HG02884 (cell line): ENCODE data around the gene RFX1.
A peak's percentile ranks its signal among the peaks of the same experiment; 100 is the strongest.

Experiments used
- ATAC-seq: cut with Tn5 transposase; IDR thresholded peaks from one replicate; pipeline ENCODE4 v1.9.1; 2021; ENCODE audit warnings: mild to moderate bottlenecking, moderate library complexity; ENCODE audit not compliant: unreplicated experiment

The RFX1 gene

GRCh38 chr19:13961826-13962698 is 44.1 kb downstream of the RFX1 start:
- ATAC-seq, result no peak

DNA sequence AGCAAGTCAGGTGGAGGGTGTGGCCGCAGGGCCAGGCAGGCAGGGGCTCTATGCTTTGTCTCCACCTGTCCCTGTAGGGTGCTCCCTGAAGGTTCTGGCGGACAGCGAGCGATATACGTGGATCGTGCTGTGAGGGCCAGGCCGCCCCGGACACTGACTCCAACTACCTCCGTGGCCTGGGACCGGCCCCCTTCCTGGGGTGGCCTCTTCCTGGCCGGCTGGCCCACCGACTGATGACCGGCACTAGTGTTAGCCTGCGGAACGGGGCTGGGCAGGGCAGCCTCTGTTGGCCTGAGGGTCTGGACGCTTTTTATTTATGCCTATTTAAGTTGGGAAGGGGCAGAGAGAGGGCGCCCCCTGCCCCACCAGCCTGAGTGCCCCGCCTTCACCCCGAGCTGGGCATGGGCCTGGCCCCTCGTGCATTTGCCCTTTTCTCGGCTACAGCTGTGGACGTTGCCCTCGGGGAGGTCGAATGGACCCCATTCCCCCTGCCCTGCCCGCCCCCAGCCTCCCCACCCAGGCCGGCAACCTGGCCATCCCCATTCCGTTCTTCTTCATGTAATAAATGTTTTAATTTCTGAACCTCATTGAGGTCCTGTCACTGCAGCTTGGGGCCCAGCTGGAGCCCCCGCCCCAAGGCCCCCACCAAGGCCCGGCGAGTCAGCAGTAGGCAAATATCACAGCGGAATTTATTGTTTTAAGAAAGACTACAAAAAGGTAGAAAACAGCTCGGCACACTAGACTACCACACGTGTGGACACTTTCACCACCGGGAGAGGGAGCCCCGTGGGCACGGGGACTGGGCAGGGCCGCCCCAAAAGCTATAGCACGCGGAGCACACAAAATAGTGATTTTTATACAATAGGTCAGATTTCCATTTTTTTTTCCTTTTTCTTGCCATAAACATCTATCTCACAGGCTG is 45.0 kb downstream of the RFX1 start:
- ATAC-seq, result no peak

DNA sequence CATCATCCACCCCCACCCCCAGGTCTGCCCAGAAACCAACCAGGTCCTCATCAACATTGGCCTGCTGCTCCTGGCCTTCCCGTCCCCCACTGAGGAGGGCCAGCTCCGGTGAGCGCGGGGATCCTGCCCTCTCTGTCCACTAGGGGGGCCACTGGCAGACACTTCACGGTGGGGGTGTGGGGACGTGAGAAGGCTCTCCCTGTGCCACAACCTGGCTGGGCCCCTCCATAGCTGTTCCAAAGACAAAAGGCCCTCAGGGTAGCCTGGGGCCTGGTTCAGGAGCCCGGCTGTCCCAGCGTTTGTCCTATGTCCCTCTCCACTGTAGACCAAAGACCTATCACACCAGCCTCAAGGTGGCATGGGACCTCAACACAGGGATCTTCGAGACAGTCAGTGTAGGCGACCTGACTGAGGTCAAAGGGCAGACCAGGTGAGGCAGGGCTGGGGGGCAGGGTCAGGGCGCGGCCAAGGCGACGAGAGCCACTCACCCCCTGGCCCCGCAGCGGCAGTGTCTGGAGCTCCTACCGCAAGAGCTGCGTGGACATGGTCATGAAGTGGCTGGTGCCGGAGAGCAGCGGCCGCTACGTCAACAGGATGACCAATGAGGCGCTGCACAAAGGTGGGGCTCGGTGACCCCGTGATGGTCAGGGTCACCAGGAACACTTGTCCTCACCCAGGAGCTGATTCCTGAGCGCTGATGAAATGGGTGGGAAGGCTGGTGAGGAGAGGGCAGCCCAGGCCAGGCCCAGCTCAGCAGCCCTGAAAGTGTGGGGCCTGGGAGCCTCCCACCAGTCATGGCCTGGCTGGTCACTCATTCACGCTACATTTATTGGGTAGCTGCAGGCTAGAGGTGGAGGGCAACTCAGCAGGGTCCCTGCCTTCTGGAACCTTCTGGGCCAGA is 45.9 kb downstream of the RFX1 start:
- no peak for ATAC-seq

- no peak for ATAC-seq
Measured at GRCh38 chr19:13959141-13959961, 46.8 kb downstream of the RFX1 start.

DNA sequence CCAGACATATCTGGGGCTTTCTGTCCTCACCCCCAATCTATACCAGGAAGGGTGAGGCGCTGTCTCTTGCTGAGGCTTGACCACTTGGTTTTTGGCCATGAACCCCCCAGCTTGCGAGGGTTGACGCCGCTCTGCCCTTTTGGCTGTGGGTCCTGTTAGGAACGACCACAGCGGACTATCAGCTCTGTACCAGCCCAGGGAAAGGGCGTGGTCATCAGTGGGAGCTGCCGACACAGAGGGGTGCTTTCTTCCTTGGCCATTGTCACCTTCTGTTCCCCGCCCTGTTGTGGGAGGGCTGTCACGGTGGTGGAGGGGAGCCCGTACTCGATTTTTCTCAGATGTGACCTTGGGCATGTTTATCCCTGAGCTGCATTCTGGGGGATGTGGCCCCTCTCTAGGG is 48.1 kb downstream of the RFX1 start:
- no peak for ATAC-seq

GRCh38 chr19:13957051-13957450 is 49.1 kb downstream of the RFX1 start:
- no peak for ATAC-seq

DNA sequence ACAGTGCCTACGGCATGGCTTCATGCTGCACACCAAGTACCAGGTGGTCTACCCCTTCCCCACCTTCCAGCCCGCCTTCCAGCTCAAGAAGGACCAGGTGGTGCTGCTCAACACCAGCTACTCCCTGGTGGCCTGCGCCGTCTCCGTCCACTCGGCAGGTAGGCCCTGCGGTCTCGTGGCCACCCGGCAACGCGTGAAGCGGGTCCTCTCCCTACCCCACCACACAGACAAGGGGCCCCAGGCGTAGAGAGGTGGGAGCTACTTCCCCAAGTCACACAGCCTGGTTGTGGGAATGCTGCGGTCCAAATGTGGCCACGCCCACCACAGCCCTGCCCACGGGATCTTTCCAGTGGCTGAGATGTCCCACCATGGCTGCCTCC is 49.8 kb downstream of the RFX1 start:
- no peak for ATAC-seq

DNA sequence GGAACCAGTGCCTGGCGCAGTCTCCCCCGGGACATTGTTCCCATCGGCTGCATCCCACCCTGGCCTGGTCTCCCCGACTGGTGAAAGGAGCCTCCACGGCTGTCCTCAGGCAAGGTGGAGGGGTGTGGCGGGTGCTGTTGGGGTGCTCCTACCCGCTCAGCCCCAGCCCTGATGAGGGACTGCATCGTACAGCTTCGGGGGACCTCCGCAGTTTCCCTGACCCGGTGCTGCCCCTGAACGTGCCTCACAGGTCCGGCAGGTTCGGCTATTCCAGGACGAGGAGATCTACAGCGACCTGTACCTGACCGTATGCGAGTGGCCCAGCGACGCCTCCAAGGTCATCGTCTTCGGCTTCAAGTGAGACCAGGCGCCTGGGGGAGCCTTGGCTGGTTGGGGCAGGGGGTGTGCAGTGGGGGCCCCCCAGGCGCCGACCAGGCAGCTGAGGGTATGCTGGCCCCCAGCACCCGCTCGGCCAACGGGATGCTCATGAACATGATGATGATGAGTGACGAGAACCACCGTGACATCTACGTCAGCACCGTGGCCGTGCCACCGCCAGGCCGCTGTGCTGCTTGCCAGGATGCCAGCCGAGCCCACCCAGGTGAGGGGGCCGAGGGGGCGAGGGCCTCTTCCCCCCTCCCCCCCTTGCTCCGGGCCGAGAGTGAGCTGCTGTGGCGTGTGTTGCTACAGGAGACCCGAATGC is 50.3 kb downstream of the RFX1 start:
- ATAC-seq, result no peak

DNA sequence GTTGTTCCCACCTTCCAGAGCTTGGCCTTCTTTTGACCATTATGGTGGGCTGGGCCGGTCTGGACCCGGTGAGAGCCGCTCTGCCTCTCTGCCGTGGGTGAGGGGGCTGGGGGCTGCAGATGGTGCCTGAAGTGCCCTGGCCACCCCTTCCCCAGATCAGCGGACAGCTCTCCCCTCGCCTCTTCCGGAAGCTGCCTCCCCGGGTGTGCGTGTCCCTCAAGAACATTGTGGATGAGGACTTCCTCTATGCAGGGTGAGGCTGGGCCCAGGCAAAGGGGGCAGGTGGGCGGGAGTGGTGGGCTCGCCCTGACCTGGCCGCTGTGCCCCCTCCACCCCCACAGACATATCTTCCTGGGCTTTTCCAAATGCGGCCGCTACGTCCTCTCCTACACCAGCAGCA is 51.9 kb downstream of the RFX1 start:
- no peak for ATAC-seq

GRCh38 chr19:13952931-13953531 is 53.1 kb downstream of the RFX1 start:
- no peak for ATAC-seq

DNA sequence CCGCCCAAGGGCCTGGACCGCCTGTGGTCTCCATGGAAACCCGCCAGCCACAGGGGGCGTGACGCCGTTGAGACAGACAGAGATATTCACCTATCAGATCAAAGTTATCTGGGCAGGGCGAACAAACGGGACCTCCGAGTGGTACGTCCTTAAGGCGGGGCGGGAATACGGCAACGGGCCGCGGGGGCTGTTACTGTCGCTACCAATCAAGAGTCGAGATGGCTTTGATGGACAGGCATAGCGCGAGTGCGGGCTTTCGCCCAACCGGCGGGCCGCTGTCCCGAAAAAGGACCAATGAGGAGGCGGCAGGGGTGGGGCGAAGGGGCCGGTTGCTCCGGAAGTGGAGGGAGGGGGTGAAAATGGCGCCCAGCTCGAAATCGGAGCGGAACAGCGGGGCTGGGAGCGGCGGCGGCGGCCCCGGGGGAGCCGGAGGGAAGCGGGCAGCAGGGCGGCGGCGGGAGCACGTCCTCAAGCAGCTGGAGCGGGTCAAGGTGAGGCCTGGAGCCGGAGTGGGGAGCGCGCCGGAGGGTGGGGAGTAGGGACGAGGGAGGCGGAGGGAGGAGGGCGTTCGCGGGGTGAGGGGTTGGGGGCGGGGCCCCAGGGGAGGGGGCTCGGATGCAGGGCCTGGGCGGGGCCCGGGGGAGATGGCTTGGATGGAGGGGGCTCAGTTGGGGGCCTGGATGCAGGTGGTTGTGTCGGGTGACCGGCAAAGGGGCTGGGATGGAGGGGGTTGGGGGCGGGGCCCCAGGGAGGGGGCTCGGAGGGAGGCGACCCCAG is 53.8 kb downstream of the RFX1 start, which contains the start of gene DCAF15:
DCAF15 (plus strand) TSS at position 356 of the 777 bp plus-strand sequence; CDS start at position 360, 4 bp downstream.
- peak; percentile 96 for ATAC-seq

DNA sequence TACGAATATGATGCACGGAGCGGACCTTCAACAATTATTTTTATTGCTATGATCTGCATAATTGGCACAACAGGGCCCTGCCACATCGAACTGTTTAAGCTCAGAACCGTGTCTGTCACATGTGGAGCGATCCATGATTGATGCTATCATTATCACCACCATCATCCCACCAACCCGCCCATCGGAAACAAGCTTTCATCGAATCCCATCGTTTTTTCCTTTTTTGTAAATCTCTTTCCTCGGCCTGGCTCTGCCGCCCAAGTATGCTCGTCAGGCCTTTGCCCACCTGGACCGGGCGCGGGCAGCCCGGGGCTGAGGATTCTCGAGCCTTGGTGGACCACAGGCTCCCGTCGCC is 54.3 kb downstream of the RFX1 start:
- ATAC-seq, result no peak

GRCh38 chr19:13951043-13951442 is 55.1 kb downstream of the RFX1 start:
- ATAC-seq, result no peak

DNA sequence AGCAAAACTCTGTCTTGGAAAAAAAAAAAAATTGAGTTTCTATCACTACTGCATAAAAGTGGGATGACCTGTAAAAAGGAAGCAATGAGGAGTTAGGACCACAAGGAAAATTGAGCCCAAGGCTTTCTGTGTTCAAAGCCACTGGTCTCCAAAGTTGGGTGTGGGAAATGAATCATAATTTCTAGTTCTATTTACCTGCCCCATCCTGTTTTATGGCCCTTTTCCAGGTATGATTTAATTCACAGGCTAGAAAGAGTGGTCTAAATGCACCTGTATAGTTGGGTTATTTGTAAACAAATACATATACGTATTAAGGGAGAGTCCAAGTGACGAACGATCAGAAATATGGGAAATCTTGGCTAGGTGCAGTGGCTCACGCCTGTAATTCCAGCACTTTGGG is 59.7 kb downstream of the RFX1 start:
- no peak for ATAC-seq

GRCh38 chr19:13942023-13942684 is 64.0 kb downstream of the RFX1 start:
- no peak for ATAC-seq

GRCh38 chr19:13938301-13939064 is 67.6 kb downstream of the RFX1 start, which contains the start of gene PODNL1:
TSS of gene PODNL1 (minus strand) at chr19:13938417. CDS start at chr19:13938181, 236 bp downstream.
- ATAC-seq, result no peak
